22Rv1 (cell line): ENCODE data around the gene UGGT2.

Source experiments
- ZFX ChIP-seq: fragments of 450-650 bp; IDR thresholded peaks from 2 replicates; pipeline ENCODE4 v1.6.1; 2017; ENCODE audit warnings: antibody characterized with exemption, borderline replicate concordance
- TF ChIP-seq, protein P1 (sequence below): fragments of 450-650 bp; IDR thresholded peaks from 2 replicates; pipeline ENCODE4 v1.5.1; 2017; ENCODE audit warnings: mild to moderate bottlenecking

DNA sequence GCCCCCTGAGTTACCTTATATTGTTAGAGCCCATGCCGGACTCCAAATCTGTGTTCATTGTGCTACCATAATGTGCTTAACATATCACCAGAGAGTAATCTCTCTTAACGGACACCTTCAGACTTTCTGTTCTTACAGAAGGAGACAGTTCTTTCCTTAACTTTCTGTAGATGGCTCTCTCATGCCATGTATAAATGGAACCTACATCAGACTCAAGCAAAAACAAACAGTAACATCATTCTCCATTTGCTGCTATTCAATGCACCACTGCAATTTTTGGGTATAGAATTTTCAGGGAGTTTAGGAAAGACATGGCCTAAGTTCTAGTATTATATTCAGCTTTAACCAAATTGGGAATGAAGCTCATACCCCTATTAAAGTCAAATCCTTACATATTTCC lies 12.6 kb upstream of the UGGT2 start:
- TF ChIP-seq, protein P1, sequence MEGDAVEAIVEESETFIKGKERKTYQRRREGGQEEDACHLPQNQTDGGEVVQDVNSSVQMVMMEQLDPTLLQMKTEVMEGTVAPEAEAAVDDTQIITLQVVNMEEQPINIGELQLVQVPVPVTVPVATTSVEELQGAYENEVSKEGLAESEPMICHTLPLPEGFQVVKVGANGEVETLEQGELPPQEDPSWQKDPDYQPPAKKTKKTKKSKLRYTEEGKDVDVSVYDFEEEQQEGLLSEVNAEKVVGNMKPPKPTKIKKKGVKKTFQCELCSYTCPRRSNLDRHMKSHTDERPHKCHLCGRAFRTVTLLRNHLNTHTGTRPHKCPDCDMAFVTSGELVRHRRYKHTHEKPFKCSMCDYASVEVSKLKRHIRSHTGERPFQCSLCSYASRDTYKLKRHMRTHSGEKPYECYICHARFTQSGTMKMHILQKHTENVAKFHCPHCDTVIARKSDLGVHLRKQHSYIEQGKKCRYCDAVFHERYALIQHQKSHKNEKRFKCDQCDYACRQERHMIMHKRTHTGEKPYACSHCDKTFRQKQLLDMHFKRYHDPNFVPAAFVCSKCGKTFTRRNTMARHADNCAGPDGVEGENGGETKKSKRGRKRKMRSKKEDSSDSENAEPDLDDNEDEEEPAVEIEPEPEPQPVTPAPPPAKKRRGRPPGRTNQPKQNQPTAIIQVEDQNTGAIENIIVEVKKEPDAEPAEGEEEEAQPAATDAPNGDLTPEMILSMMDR = no peak
- TF ChIP-seq ZFX = no peak
